Naive thymus-derived CD8-positive, alpha-beta T cell (primary cell): ENCODE results near the gene VASN. TPM values are rescaled to one million over a fixed set of nuclear protein-coding genes. Genes with fewer than 3 reads are reported as not detected.
A peak's percentile ranks its signal among the peaks of the same experiment; 100 is the strongest.

Experiments used
- ATAC-seq, 2 donors: fragments of 150-1000 bp; cut with Tn5 transposase in 1 of 2; sonication (Bioruptor Pico), chemical (Tn5 transposase) in 1 of 2; 1 replicate in 1 of 2; 2 replicates in 1 of 2; pipeline ENCODE4 v1.10.0; 2021; ENCODE audit warnings: mild to moderate bottlenecking in 2 of 2, moderate library complexity in 2 of 2
- POLR2A ChIA-PET: fragments of 350-600 bp; sonication (Branson Sonifier 250); formaldehyde crosslinking; loops from one replicate; lab custom pipeline; 2021; ENCODE audit warnings: antibody characterized with exemption; lab: Charles Lee
- DNase-seq, 10 donors: peaks; one replicate each; pipeline versions ENCODE4 v3.0.0 to v3.0.0-alpha.2; 2020 to 2022
- H3K27ac Mint-ChIP-seq, 10 donors: one replicate each; pipeline ENCODE4 v1.8.0; 2020 to 2022; ENCODE audit warnings: mild to moderate bottlenecking in 10 of 10, mixed read lengths in 10 of 10, moderate library complexity in 4 of 10, inconsistent platforms in 1 of 10
- H3K27me3 Mint-ChIP-seq, 5 donors: one replicate each; pipeline ENCODE4 v1.8.0; 2021 to 2022; ENCODE audit warnings: mixed read lengths in 5 of 5
- H3K36me3 Mint-ChIP-seq, 3 donors: one replicate each; pipeline ENCODE4 v1.8.0; 2020 to 2022; ENCODE audit warnings: mixed read lengths in 3 of 3, mild to moderate bottlenecking in 2 of 3, inconsistent platforms in 1 of 3
- H3K4me1 Mint-ChIP-seq, 4 donors: one replicate each; pipeline ENCODE4 v1.8.0; 2021 to 2022; ENCODE audit warnings: mixed read lengths in 4 of 4
- H3K4me3 Mint-ChIP-seq, 10 donors: one replicate each; pipeline ENCODE4 v1.8.0; 2020 to 2022; ENCODE audit warnings: mild to moderate bottlenecking in 10 of 10, mixed read lengths in 10 of 10, moderate library complexity in 6 of 10, inconsistent platforms in 1 of 10
- H3K9me3 Mint-ChIP-seq, 9 donors: one replicate each; pipeline ENCODE4 v1.8.0; 2020 to 2022; ENCODE audit warnings: mixed read lengths in 9 of 9, mild to moderate bottlenecking in 3 of 9, inconsistent platforms in 1 of 9, moderate library complexity in 1 of 9
- polyA plus RNA-seq, 3 donors: library from polyadenylated mRNA; unstranded; fragments of 300-500 nt; fragmentation: Illumina TruSeq; gene quantifications; one replicate each; pipeline ENCODE4 v1.2.3, GENCODE V29; 2021
- total RNA-seq, 8 experiments: library from RNA in 2 of 8; stranded (reverse) in 2 of 8; gene quantifications; one replicate each; pipeline ENCODE4 v1.2.3 and lab custom pipeline; 2021 to 2026

VASN gene
- total and polyA plus RNA-seq, 5 experiments from 2014 or later, result 0.12 to 0.34 (median 0.30) TPM; not detected in 2

DNA sequence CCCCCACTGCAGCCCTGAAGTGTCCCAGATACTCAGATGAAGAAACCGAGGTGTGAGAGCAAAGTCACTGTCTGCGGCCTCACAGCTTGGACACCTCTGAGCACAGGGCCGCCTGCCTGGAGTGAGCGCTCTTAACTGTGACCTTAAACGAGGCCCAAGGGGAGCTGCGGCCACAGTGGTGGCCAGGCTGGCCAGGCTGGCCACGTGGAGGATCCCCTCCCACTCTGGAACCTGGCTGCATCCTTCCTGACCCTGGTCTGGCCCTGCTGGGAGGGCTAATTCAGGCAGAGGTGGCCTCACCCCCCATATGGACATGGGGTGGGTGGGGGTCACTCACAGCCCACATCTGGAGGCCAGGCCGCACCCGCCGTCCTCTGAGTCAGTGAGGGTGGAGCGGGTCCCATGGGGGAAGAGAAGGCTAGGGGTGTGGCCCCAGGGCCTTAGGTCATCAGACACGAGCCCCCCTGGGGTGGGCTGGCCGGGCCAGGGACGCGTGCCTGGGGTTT, 6.6 kb downstream of the VASN start:
- Mint-ChIP-seq H3K4me1 (peaks cover 10 to 16% (median 12%) of the 10 kb centered on the region in 4 donors), H3K36me3 (peaks cover 0 to 11% (median 0%) of the 10 kb centered on the region in 3 donors), H3K4me3 (no peak overlapping the region), H3K9me3 (no peaks in the 10 kb centered on the region), H3K27me3 (no peaks in the 10 kb centered on the region), H3K27ac (peak overlapping the region in 4 of 10 donors; percentile 37 to 80 (median 55))
- POLR2A ChIA-PET, result no interaction called here
- DNase-seq, result no peak
- no peak for ATAC-seq

DNA sequence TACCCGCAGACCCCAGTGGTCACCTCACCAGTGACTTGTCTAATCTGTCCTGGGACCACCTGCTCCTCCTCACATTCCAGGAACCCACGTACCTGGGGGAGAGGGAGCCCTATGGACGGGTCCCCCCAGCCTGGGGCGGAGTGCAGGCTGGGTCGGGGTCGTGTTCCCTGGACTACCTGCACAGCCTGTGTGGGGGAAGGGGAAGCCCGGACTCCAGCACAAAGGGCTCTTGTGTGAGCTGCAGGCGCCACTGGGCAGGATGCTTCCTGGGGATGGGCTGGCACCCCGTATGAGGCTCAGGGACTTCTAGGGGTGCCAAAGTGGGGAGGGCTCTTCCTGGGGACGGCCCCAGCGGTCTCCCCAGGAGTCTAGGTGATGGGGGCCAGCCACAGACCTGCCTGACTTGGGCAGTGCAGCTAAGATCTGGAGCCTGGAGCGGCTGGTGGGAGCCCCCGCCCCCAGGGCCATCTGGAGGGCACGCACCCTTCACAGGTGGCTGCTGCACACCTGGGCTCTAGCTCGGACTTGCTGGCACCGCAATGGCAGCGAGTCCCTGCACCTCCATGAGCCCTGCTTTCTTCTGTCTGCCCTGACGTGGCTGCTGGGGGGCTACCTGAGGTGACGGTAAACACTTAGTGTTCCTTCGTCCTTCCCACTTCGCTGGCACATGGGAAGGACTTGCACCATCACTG, 7.5 kb downstream of the VASN start:
- peaks cover 8 to 12% (median 11%) of the 10 kb centered on the region in 4 donors for H3K4me1 Mint-ChIP-seq
- H3K36me3 Mint-ChIP-seq, result peaks cover 0 to 15% (median 0%) of the 10 kb centered on the region in 3 donors
- DNase-seq (no peak), ATAC-seq (no peak)
- H3K27me3 Mint-ChIP-seq, result no peaks in the 10 kb centered on the region
- H3K4me3 Mint-ChIP-seq, result no peak overlapping the region
- POLR2A ChIA-PET, result interaction anchor here (0.6 to 1.1 kb wide), 3 partner anchors 25 to 440 kb away, joined by 3 to 5 read pairs (median 3); no protein-coding TSS in a partner anchor
- no peaks in the 10 kb centered on the region for H3K9me3 Mint-ChIP-seq
- peak overlapping the region in 1 of 10 donors; percentile 76 for H3K27ac Mint-ChIP-seq

- Mint-ChIP-seq H3K4me1 (peaks cover 3 to 12% (median 10%) of the 10 kb centered on the region in 4 donors), H3K9me3 (no peaks in the 10 kb centered on the region), H3K4me3 (peak overlapping the region in 1 of 10 donors; percentile 66), H3K27me3 (no peaks in the 10 kb centered on the region), H3K27ac (peak overlapping the region in 2 of 10 donors; percentile 62 to 80), H3K36me3 (peaks cover 0 to 19% (median 0%) of the 10 kb centered on the region in 3 donors)
- no peak for DNase-seq
- POLR2A ChIA-PET, result interaction anchor here (0.9 to 1.1 kb wide), 2 partner anchors 24 to 34 kb away, joined by 3 to 5 read pairs; no protein-coding TSS in a partner anchor
- no peak for ATAC-seq
Measured at GRCh38 chr16:4380119-4381063, 8.7 kb downstream of the VASN start.

DNA sequence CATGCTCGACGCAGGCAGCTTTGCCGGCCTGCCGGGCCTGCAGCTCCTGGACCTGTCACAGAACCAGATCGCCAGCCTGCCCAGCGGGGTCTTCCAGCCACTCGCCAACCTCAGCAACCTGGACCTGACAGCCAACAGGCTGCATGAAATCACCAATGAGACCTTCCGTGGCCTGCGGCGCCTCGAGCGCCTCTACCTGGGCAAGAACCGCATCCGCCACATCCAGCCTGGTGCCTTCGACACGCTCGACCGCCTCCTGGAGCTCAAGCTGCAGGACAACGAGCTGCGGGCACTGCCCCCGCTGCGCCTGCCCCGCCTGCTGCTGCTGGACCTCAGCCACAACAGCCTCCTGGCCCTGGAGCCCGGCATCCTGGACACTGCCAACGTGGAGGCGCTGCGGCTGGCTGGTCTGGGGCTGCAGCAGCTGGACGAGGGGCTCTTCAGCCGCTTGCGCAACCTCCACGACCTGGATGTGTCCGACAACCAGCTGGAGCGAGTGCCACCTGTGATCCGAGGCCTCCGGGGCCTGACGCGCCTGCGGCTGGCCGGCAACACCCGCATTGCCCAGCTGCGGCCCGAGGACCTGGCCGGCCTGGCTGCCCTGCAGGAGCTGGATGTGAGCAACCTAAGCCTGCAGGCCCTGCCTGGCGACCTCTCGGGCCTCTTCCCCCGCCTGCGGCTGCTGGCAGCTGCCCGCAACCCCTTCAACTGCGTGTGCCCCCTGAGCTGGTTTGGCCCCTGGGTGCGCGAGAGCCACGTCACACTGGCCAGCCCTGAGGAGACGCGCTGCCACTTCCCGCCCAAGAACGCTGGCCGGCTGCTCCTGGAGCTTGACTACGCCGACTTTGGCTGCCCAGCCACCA, 9.7 kb downstream of the VASN start:
- peak overlapping the region in 1 of 10 donors; percentile 74 for H3K27ac Mint-ChIP-seq
- no peaks in the 10 kb centered on the region for H3K9me3 Mint-ChIP-seq
- ATAC-seq (no peak), DNase-seq (no peak)
- POLR2A ChIA-PET, result interaction anchor here (0.6 kb wide), 1 partner anchor 1836 kb away, joined by 3 read pairs; no protein-coding TSS in a partner anchor
- peaks cover 0 to 24% (median 0%) of the 10 kb centered on the region in 3 donors for H3K36me3 Mint-ChIP-seq
- H3K4me1 Mint-ChIP-seq, result peaks cover 0 to 12% (median 7%) of the 10 kb centered on the region in 4 donors
- peak overlapping the region in 2 of 10 donors; percentile 14 to 54 for H3K4me3 Mint-ChIP-seq
- no peaks in the 10 kb centered on the region for H3K27me3 Mint-ChIP-seq

DNA sequence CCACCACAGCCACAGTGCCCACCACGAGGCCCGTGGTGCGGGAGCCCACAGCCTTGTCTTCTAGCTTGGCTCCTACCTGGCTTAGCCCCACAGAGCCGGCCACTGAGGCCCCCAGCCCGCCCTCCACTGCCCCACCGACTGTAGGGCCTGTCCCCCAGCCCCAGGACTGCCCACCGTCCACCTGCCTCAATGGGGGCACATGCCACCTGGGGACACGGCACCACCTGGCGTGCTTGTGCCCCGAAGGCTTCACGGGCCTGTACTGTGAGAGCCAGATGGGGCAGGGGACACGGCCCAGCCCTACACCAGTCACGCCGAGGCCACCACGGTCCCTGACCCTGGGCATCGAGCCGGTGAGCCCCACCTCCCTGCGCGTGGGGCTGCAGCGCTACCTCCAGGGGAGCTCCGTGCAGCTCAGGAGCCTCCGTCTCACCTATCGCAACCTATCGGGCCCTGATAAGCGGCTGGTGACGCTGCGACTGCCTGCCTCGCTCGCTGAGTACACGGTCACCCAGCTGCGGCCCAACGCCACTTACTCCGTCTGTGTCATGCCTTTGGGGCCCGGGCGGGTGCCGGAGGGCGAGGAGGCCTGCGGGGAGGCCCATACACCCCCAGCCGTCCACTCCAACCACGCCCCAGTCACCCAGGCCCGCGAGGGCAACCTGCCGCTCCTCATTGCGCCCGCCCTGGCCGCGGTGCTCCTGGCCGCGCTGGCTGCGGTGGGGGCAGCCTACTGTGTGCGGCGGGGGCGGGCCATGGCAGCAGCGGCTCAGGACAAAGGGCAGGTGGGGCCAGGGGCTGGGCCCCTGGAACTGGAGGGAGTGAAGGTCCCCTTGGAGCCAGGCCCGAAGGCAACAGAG, 10.5 kb downstream of the VASN start:
- Mint-ChIP-seq H3K36me3 (peaks cover 0 to 30% (median 0%) of the 10 kb centered on the region in 3 donors), H3K4me3 (peak overlapping the region in 2 of 10 donors; percentile 37 to 54), H3K27me3 (no peaks in the 10 kb centered on the region), H3K27ac (peak overlapping the region in 2 of 10 donors; percentile 14 to 74), H3K9me3 (no peaks in the 10 kb centered on the region), H3K4me1 (peaks cover 0 to 8% (median 7%) of the 10 kb centered on the region in 4 donors)
- no peak for DNase-seq
- no peak for ATAC-seq
- POLR2A ChIA-PET, result interaction anchor here (0.6 kb wide), 1 partner anchor 1837 kb away, joined by 3 read pairs; no protein-coding TSS in a partner anchor

DNA sequence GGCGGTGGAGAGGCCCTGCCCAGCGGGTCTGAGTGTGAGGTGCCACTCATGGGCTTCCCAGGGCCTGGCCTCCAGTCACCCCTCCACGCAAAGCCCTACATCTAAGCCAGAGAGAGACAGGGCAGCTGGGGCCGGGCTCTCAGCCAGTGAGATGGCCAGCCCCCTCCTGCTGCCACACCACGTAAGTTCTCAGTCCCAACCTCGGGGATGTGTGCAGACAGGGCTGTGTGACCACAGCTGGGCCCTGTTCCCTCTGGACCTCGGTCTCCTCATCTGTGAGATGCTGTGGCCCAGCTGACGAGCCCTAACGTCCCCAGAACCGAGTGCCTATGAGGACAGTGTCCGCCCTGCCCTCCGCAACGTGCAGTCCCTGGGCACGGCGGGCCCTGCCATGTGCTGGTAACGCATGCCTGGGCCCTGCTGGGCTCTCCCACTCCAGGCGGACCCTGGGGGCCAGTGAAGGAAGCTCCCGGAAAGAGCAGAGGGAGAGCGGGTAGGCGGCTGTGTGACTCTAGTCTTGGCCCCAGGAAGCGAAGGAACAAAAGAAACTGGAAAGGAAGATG, 11.2 kb downstream of the VASN start:
- Mint-ChIP-seq H3K9me3 (no peaks in the 10 kb centered on the region), H3K36me3 (peaks cover 0 to 33% (median 0%) of the 10 kb centered on the region in 3 donors), H3K4me1 (peaks cover 0 to 7% (median 4%) of the 10 kb centered on the region in 4 donors), H3K27me3 (no peaks in the 10 kb centered on the region), H3K27ac (peak overlapping the region in 2 of 10 donors; percentile 14 to 65), H3K4me3 (peak overlapping the region in 2 of 10 donors; percentile 18 to 38)
- ATAC-seq (no peak), DNase-seq (no peak)
- POLR2A ChIA-PET, result no interaction called here

DNA sequence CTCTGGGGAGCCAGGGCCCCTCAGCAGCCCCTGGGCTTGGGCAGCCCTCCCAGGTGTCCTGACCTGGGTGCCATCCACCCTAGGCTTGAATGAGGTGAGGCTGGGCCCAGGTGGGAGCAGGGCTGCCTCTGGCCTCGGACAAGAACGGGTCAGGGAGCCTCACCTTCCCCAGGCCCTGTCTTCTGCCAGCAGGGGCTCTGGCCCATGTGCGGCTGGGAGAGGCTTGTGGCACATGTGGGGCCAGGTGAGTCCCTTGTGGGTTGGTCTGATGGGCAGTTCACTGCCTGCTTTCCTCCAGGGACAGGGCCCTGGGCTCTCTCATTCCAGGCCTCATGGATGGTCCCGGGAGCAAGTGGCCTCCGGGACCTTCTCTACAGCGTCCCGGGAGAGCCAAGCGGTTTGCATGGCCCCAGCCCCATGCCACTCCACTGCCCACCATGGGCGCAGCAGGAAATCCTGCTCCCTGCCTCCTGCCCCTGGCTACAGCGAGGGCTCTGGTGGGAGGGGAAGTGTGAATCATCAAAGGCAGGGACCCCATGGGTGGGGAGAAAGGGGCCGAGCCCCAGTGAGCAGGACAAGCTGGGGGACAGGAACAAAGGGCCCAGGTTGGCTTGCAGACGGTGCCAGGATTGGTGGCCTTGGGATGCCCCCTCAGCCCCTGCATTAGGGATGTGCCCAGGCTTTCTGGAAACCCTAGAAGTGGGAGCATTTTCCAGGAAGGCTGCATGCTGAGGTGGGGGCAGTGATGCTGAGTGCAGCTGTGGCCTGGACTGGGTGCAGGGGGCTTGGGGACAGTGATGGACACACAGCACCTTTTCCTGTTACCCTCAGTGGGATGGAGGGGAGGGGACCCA, 12.2 kb downstream of the VASN start:
- H3K4me3 Mint-ChIP-seq, result no peak overlapping the region
- peaks cover 0 to 35% (median 0%) of the 10 kb centered on the region in 3 donors for H3K36me3 Mint-ChIP-seq
- peak overlapping the region in 1 of 10 donors; percentile 14 for H3K27ac Mint-ChIP-seq

GRCh38 chr16:4384509-4384942, 12.9 kb downstream of the VASN start:
- Mint-ChIP-seq H3K4me3 (no peak overlapping the region), H3K27ac (no peak overlapping the region), H3K4me1 (peaks cover 0 to 5% (median 3%) of the 10 kb centered on the region in 4 donors), H3K27me3 (no peaks in the 10 kb centered on the region), H3K9me3 (no peaks in the 10 kb centered on the region), H3K36me3 (peaks cover 0 to 36% (median 0%) of the 10 kb centered on the region in 3 donors)
- ATAC-seq, result no peak
- POLR2A ChIA-PET, result no interaction called here
- DNase-seq, result no peak

More for the DNA sequence above, 12.2 kb downstream of the VASN start:
- ATAC-seq (no peak), DNase-seq (no peak)
- Mint-ChIP-seq H3K27me3 (no peaks in the 10 kb centered on the region), H3K9me3 (no peaks in the 10 kb centered on the region), H3K4me1 (peaks cover 0 to 5% (median 3%) of the 10 kb centered on the region in 4 donors)
- POLR2A ChIA-PET, result no interaction called here

GRCh38 chr16:4385066-4385788, 13.6 kb downstream of the VASN start:
- POLR2A ChIA-PET, result interaction anchor here (0.6 kb wide), 1 partner anchor 77 kb away, joined by 4 read pairs; no protein-coding TSS in a partner anchor
- Mint-ChIP-seq H3K9me3 (no peaks in the 10 kb centered on the region), H3K27me3 (no peaks in the 10 kb centered on the region), H3K36me3 (peaks cover 0 to 43% (median 0%) of the 10 kb centered on the region in 3 donors), H3K4me3 (peak overlapping the region in 2 of 10 donors; percentile 24 to 33), H3K27ac (peak overlapping the region in 2 of 10 donors; percentile 20 to 53), H3K4me1 (peaks cover 0 to 7% (median 3%) of the 10 kb centered on the region in 4 donors)
- no peak for ATAC-seq
- no peak for DNase-seq
